Activated CD8-positive, alpha-beta memory T cell treated with anti-CD3 and anti-CD28 coated beads, Interleukin-2, amount 50 U/mL, for 24 hours (primary cell): ENCODE measurements around the gene SLC19A1.

Experiments
- DNase-seq: peaks from one replicate; pipeline ENCODE4 v3.0.0-alpha.2; 2020; ENCODE audit errors: extremely low read depth

Gene SLC19A1

DNA sequence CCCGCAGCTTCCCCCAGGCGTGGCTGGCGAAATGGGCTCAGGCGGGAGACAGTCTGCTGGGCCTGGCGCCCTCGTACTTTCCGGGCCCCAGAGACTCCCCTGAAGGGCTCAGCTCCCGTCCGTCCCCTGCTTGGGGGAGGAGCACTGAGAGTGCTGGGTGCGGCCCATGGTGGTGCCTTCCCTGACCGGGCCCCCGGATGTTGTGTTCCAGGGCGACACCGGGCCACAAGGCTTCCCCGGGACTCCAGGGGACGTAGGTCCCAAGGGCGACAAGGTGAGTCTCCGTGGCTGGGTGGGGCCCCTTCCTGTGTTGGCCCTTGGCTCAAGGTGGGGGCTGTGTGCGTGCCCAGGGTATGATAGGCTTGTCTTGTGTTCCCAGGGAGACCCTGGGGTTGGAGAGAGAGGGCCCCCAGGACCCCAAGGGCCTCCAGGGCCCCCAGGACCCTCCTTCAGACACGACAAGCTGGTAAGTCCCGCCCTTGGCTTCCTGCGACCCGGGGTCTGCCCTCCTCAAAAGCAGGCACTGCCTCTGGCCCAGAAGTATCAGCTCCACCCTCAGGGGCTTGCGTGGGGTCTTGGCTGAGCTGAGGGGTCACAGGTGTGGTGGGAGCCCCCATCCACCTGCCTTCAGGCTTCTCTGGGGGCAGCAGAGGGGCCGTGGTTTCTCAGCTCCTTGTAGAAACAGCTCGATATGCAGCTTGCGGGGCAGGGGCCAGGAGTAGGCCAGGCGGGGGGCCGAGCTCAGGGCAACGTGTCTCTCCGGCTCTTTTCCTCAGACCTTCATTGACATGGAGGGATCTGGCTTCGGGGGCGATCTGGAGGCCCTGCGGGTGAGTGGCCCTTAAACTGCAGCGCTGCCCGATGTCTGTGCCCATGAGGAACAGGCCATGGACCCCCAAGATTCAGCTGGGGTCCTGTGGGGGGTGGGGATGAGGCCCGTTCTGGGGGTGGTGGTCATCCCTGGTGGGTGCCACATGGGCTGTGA is 62.3 kb downstream of the SLC19A1 start:
- DNase-seq, result no peak

DNA sequence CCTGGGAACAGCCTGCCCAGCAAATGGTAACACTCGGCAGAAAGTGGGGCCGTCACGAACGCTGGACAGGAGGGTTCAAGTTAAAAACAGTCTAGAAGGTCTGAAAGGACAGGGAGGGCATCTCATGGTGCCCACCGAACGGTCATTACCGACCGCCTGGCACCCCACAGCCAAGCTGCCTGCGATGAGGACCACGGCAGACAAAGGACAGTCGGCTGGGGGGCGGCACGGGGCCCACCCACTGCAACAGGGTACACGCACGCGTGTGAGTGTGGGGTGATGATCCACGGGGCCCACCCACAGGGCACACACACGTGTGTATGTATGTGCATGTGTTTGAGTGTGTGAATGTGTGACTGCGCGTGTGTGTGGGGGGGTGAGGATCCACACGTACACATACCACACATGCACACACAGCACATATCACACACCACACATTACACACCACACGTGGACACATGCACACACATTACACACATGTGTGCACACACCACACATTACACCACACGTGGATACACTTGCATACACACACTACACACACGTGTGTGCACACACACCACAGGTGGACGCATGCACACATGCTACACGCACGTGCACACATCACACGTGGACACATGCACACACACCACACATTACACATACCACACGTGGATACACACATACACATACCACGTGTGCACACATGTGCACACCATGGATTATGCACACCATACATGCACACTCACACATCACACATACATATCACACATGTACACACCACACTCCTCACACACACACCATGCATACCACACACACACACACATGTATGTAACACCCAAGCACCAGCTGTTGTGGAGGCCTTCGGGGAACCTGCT is 63.2 kb downstream of the SLC19A1 start:
- no peak for DNase-seq

DNA sequence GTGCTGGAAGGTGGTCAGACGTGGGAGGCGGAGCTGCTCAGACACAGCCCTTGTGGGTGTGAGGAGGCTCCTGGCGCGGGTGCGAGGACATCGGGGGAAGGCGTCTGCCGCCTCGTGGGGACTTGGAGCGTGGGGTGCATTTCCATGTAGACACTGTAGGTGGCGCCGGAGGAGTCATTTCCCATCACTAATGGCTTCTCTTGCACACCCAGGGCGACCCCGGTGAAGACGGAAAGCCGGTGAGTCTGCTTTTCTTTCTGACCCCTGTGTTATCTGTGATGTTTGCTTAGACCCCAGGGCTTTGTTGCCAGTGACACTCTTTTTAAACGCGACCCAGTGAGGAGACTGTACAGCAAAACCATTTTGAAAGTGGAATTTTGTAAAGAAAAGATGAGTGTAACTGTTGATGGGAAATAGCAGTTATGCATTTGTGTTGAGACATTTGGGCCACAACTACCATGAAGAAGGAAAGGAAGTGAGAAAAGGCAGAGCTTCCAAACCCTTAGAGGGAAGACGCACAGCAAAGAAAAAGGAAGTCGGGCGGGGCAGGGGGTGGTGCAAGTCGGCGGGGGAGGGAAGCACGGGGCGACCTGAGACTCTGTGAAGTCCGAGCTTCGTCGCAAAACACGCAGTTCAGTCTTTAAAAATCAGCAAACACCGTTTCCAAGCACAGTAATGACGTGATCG is 64.0 kb downstream of the SLC19A1 start:
- peak; percentile 49 for DNase-seq

DNA sequence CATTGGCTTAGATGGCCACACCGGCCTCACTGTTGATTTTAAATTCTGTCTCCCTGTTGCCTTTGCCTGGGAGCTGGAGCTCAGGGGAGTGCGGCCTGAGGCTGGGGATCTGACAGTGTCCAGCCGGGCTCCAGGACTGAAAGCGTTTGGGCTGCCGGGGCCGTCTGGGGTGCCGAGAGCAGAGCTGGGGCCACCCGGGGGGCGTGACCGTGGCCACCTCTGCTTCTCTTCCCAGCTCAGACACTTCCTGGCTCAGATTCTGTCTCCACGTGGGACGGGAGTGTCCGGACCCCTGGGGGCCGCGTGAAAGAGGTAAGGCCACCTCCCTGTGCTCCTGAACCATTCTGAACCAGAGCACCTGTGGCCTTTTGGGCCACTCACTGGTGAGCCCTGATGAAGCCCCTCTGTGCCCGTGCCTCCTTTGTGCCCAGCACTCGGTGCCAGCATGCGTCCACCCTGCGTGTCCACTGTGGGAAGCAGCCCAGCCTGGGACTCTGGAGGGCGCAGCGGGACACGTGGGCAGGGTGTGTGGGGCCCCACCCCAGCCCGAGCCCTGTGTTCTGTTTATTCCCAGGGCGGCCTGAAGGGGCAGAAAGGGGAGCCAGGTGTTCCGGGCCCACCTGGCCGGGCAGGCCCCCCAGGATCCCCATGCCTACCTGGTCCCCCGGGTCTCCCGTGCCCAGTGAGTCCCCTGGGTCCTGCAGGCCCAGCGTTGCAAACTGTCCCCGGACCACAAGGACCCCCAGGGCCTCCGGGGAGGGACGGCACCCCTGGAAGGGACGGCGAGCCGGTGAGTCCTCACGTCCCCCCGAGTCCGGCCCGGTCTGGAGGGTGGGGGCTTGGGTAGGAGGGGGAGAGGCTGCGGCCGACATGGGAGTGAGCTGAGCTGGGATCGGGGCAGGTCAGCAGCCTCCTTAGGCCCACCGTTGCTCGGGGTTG is 64.8 kb downstream of the SLC19A1 start:
- DNase-seq, result no peak

DNA sequence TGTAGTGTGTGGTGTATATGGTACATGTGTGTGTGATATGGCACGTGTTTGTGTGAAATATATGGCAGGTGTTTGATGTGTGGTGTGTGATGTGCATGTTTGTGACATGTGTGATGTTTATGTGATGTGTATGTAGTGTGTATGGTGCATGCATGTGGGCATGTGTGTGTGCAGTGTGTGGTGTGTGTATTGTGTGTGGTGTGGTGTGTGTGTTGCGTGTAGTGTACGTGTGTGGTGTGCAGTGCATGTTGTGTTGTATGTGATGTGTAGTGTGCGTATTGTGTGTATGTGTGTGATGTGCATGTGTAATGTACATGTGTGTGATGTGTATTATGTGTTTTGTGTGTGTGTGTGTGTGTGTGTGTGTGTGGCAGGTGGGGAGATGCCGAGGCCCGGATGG is 65.7 kb downstream of the SLC19A1 start:
- DNase-seq, result no peak

DNA sequence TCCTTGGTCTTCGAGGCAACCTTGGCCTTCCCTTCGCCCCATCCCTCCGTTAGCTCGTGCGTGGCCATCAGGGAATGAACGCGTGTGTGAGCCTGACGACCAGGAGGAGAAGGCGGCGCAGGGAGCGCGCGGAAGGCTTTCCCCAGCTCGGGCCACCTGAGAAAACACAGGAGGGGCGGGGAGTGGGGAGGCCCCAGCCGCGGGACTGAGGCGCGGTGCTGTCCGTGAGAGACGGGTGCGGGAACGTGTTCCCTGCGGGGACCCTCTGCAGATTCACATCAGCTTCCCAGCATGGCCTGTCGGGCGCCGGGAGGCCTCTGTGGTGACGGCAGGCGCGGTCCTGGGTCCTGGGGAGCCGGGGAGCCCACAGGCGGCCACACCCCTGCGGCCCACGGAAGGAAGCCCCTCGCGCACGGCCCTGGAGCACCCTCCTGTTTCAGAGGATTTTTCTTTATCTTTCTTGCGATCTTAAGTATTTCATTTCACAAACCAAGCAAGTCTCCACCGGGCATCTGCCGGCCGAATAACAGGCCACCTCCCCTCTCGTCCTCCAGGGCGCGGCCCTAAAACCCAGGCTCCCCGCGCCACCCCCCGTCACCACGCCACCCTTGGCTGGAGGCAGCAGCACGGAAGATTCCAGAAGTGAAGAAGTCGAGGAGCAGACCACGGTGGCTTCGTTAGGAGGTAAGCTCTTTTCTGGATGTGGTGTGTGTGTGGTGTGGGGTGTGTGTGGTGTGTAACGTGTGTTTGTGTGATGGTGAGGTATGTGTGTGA is 66.3 kb downstream of the SLC19A1 start:
- no peak for DNase-seq

DNA sequence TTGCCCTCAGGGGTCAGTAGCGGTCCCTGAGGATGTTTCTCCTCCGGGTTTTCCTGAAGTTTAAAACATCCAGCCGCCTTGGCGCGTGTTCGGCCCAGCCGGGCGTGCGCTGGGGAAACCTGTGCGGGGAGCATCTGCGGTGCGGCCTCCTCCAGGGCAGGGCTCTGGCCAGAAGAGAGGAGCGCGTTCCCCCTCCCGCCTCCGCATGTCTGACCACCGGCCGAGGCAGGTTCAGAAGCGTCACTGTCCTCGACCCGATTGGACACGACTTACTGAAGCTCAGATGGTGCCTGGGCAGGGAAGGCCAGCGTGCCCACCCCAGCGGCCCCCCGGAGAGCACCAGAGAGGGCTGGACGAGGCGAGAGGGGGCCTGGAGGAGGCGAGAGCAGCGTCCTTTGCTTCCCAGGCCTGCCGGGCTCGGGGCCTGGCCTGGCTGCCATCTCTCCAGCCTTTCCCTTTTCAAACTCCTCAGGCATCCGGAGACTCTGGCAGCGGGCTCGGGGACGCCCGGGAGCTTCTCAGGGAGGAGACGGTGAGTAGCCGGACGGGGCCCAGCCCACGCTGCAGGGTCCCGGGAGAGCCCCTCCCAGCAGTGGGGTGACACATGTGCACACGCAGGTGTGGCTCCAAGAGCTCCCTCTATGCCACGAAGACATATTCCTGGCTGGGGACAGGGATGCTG is 67.1 kb downstream of the SLC19A1 start:
- DNase-seq, result no peak

DNA sequence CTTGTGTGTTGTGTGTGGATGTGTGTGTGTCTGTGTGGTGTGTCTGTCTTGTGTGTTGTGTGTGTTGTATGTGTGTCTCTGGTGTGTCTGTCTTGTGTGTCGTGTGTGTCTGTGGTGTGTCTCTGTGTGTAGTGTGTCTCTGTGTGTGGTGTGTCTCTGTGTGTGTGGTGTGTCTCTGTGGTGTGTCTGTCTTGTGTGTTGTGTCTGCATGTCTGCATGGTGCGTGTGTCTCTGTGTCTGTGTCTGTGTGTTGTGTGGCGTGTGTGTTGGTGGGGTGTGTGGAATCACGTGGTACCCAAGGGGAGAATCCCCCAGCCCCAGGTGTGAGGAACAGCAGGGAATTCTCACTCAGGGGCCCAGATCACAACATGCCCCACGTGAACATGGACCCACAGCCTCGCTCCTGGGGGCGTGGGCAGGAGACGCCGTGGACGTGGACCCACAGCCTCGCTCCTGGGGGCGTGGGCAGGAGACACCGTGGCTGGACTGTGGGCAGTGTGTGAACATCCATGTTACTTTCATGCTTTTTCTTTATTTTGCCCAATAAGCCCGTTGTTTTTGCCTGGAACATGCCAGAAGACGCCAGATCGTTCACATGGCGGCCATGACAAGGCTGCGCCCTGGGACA is 67.8 kb downstream of the SLC19A1 start:
- no peak for DNase-seq

DNA sequence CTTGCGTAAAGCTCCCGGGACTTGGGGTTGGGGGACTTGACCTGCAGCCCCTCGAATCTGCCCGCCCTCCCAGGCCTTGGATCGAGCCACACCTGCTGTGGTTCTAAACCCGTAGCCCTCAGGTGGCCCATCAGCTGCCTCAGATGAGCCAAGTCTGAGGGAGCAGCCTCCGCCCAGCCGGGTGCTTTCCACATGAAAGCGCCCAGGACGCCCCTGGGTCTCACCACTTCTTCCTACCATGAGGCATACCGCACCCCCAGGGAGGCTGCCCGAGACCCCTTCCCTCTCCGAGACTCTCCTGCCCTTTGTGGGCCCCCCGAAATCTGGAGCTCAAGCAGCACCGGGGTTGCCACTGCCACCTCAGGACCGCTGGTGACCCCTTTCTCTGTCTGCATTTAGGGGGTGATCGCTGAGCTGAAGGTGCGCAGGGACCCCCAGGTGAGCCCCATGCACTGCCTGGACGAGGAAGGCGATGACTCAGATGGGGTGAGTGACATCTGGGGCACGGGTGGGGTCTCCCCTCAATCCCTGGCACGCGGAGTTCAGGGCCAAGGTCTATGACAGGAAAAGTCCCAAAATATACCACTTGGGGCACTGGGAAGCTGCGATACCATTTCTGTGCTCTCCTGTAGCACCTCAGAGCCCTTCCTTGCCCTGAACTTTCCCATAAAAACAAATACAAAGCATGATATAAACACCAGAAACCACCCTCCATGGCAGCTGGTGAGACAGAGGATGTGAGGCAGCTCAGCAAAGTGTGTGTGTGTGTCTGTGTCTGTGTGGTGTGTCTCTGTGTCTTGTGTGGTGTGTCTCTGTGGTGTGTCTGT is 68.5 kb downstream of the SLC19A1 start:
- no peak for DNase-seq

DNA sequence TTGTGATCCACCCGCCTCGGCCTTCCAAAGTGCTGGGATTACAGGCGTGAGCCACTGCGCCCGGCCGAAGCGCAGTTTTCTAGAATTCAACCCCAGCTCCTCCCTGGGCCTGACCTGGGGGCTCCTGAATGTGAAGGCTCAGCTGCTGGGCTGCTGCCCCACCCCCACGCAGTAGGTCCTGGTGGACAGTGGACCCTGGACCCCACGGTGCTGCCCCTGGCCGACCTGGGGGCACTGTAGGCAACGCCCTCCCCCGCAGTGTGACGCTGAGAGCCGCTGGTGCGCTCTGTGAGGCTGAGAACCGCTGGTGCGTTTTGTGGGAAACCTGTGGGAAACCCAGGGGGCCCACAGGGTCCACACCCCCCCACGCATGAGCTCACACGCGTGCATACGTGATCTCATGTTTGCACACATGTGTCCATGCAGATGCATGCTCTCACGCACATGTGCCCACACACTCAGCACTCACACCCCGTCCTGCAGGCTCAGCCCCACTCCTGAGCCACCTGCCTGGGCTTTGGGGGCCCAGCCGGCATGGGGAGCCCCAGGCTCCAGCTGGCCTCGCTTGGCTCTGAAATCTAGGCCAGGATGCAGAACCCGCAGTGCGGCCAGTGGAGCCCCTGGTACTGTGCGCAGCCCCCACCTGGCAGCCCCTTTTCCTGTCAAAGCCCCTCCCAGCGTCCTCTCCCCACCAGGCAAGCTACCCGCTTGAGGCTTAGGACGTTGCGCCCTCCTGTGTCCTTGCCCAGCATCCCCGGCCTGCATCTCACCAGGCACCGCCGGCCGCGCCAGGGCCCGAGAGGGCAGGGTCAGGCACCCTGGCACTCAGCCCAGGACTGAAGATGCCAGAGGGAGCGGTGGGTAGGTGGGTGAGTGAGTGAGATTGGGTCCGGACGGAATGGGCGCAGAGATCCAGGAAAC is 69.5 kb downstream of the SLC19A1 start:
- DNase-seq, result no peak

DNA sequence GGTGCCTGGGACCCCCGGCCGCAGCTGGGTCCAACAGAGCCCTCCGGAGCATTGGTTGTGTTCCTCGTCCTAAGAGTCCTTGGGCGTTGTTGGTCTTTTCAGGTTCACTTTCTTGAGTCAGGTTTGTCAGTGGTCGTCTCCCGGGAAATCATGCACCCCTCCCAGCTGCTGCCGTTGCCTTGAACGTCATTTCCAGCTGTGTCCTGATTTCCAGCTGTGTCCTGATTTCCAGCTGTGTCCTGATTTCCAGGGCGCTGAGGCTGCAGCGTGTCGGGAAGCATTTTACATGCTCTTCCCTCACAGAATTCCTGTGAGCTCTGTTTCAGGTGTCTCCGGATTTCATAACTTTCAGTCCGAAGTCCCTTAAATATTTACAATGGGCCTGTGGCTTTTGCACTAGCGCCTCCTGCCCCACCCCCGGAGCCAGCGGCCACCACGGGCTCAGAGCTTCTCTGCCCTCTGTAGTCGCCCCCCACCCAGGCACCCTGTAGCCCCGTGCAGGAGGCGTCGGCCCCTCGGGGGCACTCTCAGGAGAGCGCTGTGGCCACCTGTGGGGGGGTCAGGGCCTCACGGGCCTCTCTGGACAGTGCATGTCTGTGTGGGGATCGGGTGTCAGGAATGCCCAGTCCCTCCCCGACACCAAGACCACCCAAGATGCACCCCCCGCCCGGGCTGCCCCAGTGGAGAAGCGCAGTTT is 70.6 kb downstream of the SLC19A1 start:
- no peak for DNase-seq

DNA sequence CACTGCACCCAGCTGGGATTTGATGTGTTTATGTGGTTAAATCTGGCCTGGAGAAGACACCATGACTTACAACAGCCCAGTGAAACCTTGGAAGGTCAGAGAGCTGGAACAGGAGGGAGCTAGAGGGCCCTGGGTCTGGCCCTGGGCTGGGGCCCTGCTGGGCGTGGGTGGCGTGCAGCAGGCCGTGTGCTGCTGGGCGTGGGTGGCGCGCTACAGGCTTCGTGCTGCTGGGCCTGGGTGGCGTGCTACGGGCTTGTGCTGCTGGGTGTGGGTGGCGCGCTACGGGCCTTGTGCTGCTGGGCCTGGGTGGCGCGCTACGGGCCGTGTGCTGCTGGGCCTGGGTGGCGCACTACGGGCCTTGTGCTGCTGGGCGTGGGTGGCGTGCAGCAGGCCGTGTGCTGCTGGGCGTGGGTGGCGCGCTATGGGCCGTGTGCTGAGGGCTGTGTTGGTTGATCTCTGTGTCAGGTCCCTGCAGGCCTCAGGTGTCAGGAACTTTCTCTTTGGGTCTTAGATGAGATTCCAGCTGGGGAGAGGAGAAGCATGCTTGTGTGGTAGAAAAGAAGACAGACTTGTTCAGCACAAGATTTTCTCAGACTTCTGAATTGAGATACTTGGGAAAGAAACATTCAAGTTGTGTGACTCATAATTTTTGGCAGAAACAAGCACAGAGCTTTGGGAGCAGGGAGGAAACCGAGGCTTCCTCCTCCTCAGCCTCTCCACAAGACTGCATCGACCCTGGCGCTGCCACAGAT is 71.3 kb downstream of the SLC19A1 start:
- DNase-seq, result no peak

DNA sequence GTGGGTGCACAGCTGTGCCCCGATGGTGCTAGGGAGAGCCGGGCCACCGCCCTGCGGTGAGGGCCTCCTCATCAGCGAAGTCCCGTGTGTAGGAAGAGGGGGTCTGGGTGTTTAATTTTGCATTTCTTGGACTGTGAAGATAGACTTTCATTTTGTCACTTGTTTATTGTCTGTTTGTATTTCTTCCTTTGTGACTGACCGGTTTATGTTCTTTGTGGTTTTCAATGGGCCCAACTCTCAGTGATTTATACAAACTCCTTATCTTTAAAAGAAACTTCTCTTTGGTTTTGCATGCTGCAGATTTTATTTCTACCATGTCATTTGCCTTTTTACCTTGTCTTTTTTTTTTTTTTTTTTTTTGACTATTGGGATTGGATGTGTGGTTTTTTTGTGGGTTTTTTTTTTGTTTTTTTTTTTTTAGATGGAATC is 72.1 kb downstream of the SLC19A1 start:
- no peak for DNase-seq

DNA sequence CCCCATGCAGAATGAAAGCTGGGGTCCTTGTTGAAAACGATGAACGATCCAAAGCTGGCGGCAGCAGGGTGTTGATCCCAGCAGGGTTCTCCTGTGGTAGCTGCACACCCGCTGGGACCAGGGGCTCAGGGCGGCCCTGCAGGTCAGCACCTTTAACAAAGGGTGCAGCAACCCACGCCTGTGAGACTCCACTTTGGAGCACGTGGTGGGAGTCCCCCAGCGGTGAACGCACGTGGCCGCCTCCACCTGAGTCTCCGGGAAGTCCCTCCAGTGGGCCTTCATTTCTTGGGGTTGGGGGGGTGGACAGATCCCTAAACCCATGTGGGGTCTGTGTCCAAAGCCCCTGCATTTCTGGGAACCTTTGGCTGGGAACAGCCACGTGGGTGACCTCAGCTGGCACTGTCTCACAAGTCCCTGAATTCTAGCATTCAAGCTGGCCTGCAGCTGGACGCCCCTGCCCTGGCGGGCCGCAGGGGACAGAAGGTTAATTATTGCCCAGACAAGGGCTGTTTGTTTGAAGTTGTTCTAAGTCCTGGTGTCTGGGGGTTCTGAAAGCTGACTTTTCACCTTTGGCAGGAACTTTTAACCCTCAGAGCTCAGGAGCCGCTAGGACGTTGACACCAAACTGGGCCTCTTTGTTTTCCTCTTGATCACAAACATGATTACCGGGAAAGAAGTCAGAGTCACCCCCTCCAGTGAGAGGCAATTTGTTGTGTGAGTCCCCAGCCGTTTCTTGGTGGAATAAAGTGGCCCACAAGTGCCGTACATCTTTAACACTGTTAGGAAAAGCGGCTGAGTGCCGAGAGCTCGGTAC is 72.8 kb downstream of the SLC19A1 start:
- no peak for DNase-seq

DNA sequence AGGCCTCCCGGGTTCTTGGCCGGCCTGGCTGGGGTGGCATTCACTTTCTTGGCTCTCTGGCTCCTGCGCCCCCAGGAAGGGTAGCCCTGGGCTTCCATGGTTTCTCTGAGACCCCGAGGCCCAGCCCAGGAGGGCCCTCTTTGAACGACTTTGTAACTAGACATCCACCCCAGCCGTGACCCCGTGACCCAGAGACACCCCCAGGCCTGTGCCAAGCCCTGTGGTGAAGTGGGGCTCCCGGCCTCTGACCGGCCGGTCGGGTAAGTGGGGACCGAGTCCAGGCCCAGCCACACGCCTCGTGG is 73.3 kb downstream of the SLC19A1 start:
- no peak for DNase-seq
